ENCODE results near the gene SMIM15. TPM values are rescaled to one million over a fixed set of nuclear protein-coding genes. Genes with fewer than 3 reads are reported as not detected.

Gene SMIM15
- total RNA-seq, 1 donor = 43.9 TPM

DNA sequence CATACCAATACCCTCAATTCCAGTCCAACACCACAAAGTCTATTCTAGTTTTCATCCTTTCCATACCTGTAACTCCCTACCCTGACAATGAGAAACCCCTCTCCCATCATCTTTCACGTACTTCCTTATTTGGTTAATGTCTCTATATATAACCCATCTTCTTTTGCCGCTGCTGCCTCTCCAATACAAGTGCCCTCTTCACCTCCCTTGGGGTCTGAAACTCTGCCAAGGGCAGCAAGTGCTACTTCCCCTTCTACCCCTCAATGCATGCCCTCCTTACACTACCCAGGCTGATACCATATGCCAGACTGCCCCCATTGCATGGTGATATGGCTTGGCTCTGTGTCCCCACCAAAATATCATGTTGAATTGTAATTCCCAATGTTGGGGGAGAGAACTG is 24.4 kb upstream of the SMIM15 start:
- DNase-seq (ENCODE audit: low read depth) = no peak
- H3K4me3 ChIP-seq (ENCODE audit: low read depth, low read length) = no peak overlapping the region
- TF ChIP-seq, protein P1, sequence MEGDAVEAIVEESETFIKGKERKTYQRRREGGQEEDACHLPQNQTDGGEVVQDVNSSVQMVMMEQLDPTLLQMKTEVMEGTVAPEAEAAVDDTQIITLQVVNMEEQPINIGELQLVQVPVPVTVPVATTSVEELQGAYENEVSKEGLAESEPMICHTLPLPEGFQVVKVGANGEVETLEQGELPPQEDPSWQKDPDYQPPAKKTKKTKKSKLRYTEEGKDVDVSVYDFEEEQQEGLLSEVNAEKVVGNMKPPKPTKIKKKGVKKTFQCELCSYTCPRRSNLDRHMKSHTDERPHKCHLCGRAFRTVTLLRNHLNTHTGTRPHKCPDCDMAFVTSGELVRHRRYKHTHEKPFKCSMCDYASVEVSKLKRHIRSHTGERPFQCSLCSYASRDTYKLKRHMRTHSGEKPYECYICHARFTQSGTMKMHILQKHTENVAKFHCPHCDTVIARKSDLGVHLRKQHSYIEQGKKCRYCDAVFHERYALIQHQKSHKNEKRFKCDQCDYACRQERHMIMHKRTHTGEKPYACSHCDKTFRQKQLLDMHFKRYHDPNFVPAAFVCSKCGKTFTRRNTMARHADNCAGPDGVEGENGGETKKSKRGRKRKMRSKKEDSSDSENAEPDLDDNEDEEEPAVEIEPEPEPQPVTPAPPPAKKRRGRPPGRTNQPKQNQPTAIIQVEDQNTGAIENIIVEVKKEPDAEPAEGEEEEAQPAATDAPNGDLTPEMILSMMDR (IDR thresholded peaks at IDR 0.05; ENCODE audit: insufficient read depth, low read length) = no peak

DNA sequence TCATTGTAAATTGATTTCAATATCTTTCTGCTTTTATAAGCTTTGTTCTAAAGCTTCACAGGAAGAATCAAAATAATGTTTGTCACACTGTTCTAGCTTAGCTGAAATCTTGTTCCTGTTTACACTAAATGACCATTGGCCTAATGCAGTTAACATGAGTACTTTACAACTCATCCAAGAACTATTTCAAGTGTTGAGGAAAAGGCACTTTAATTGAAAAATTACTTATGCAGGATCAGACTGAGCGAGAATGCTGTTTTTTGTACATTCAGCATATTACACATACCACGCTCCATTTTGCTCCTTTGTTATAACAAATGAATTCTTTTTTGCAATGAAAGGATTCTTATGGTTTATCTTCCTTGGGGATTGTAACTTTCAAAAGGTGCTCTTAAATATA is 22.4 kb upstream of the SMIM15 start:
- TF ChIP-seq, protein P1 (IDR thresholded peaks at IDR 0.05; ENCODE audit: insufficient read depth, low read length) = no peak
- DNase-seq (ENCODE audit: low read depth) = no peak
- H3K4me3 ChIP-seq (ENCODE audit: low read depth, low read length) = no peak overlapping the region

DNA sequence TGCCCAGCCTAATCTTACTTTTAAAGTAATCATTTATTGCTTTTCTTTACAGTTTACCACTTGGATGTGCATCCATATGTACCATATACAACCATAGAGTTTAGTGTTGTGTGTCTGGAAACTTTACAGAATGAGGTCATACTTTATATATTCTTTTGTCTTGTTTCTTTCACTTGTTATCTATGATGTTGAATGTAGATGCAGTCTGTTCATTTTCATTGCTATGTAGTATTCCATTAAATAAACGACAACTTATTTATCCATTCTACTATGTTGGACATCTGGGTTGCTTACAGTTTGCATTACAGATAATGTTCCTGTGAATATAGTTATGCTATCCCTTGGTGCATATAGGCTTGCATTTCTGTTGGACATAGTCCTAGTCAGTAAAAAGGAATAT is 21.3 kb upstream of the SMIM15 start:
- TF ChIP-seq, protein P1 (IDR thresholded peaks at IDR 0.05; ENCODE audit: insufficient read depth, low read length) = no peak
- no peak for DNase-seq (ENCODE audit: low read depth)
- no peak overlapping the region for H3K4me3 ChIP-seq (ENCODE audit: low read depth, low read length)

GRCh38 chr5:61182449-61182848 is 20.2 kb upstream of the SMIM15 start:
- no peak for DNase-seq (ENCODE audit: low read depth)
- H3K4me3 ChIP-seq (ENCODE audit: low read depth, low read length) = no peak overlapping the region
- TF ChIP-seq, protein P1 (IDR thresholded peaks at IDR 0.05; ENCODE audit: insufficient read depth, low read length) = no peak

DNA sequence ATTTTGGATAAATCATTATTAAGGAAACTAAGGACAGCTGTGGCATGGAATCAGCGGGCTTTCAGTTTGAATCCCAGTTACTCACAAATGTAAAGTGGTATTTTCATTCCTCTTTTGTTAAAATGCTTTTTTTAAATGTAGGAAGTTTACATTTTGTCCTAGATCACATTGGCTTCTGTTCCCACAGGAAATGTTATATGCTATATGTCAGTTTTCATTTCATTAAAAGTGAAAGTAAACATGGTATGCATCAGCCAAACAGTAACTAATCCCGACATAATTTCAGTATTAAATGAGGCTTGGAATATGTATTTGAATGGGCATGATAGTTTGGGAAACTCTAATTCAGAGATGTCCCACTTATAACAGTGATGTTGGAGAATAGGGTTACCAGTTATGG is 18.6 kb upstream of the SMIM15 start:
- DNase-seq (ENCODE audit: low read depth) = no peak
- peak overlapping the region; percentile 32 for H3K4me3 ChIP-seq (ENCODE audit: low read depth, low read length)
- TF ChIP-seq, protein P1 (IDR thresholded peaks at IDR 0.05; ENCODE audit: insufficient read depth, low read length) = no peak

DNA sequence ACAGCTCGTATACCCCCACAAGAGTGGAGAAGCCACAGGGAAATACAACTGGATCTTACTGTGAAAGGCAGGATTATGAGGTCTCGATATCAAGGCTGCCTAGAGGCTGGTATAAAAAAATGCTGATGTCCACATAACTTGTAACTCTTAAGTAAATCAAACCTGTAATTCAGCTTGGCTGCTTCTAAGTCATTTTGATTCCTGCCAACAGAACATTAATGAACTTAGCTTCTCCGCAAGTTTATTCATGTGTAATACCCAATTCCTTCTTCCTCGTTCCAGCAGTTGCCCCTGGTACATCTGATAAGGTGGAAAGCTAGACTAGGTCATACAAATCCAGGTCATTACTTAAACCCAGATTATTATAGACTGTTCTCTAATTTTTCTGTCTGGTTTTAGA is 16.4 kb upstream of the SMIM15 start:
- TF ChIP-seq, protein P1 (IDR thresholded peaks at IDR 0.05; ENCODE audit: insufficient read depth, low read length) = no peak
- DNase-seq (ENCODE audit: low read depth) = no peak

DNA sequence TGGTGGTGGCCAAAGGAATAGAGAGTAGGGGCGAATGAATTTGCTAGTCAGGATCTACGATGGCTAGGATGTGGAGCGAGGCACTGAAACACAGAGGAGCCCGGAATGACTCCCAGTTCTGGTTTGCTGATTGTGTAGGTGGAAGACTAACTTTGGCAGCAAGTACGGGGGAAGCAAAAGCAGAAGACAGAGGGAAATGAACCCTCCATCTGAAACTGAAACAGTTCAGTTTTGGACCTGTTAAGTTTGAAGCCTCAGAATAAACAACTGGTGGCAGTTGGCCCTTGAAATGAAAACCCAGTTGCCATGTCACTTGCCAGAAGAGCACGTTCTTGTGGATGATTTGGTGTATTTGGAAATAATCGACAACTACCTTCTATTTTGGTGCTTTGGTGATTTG is 15.4 kb upstream of the SMIM15 start:
- H3K4me3 ChIP-seq (ENCODE audit: low read depth, low read length) = no peak overlapping the region
- TF ChIP-seq, protein P1 (IDR thresholded peaks at IDR 0.05; ENCODE audit: insufficient read depth, low read length) = no peak
- no peak for DNase-seq (ENCODE audit: low read depth)

More for the DNA sequence above, 16.4 kb upstream of the SMIM15 start:
- H3K4me3 ChIP-seq (ENCODE audit: low read depth, low read length) = no peak overlapping the region
